Measurements from ENCODE around the gene HLA-DQB1.
A peak's percentile ranks its signal among the peaks of the same experiment; 100 is the strongest.

Gene HLA-DQB1

GRCh38 chr6:32625137-32625536, 41.3 kb downstream of the HLA-DQB1 start:
- DNase-seq (ENCODE audit: low spot score) = no peak

DNA sequence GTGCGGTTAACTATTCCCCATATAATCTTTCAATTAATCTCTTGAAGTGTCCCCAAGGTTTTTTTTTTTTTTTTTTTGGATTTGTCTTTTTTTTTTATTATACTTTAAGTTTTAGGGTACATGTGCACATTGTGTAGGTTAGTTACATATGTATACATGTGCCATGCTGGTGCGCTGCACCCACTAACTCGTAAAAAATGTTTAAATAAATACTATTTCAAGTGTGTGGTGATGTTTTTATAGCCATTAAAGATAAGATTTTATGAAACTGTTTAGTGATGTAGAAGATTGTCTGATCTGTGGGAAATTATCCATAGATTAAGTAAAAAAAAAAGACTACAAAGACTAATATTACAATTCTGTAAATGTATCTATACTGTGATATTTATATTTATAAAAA, 41.9 kb downstream of the HLA-DQB1 start:
- no peak for DNase-seq (ENCODE audit: low spot score)

DNA sequence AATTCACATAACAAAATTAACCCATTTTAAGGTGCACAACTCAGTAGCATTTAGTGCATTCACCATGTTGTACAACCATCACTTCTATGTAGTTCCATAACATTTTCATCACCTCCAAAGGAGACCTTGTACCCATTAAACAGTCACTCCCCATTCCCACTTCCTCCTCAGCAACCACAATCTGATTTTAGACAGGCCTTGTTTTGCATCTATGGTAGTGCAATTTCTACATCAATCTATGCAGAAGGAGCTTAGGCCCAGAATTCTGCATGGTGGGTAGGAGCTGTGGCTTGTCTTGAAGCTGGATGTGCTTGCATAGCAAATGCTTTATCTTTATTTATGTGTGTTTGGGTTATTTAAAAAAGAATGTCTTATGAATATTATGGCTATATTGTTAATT, 42.8 kb downstream of the HLA-DQB1 start:
- DNase-seq (ENCODE audit: low spot score) = no peak

- DNase-seq (ENCODE audit: low spot score) = no peak
Measured at GRCh38 chr6:32622545-32623401, 43.7 kb downstream of the HLA-DQB1 start.

- DNase-seq (ENCODE audit: low spot score) = no peak
Measured at GRCh38 chr6:32621372-32621771, 45.1 kb downstream of the HLA-DQB1 start.

GRCh38 chr6:32617751-32618150, 48.7 kb downstream of the HLA-DQB1 start:
- no peak for DNase-seq (ENCODE audit: low spot score)

- DNase-seq (ENCODE audit: low spot score) = no peak
Measured at GRCh38 chr6:32615885-32616532, 50.4 kb downstream of the HLA-DQB1 start.

DNA sequence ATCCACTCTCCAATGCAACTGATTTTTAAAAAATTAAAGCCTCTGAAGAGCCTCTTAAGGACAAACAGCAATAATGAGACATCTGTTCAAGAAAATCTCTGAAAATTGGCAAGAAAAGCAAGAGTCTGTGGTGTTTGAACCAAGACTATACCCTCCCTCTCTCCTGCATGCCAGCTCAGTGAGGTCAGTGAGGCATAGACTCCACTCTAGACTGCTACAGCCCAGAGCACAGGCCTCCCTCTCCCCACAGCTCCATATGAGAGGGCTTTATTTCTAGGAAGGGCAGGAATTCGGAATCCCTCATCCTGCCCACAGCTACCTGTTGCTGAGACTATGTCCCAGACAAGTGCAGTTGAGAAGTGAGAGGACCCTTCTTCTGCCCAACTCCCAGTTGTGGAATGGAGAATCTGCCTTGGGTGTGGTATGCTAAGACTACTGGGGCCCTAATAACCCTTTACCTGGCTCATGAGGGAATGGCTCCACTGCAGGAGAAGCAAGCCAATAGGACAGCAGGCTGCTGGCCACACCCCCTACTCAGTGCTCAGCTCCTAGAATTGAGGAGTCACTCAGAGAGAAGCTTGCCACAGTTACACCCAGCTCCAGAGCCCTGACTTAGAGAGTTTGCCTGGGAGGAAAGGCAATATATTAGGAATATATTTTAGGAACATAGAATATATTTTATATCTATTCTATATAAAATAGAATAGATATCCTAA, 51.9 kb downstream of the HLA-DQB1 start:
- DNase-seq (ENCODE audit: low spot score) = no peak

DNA sequence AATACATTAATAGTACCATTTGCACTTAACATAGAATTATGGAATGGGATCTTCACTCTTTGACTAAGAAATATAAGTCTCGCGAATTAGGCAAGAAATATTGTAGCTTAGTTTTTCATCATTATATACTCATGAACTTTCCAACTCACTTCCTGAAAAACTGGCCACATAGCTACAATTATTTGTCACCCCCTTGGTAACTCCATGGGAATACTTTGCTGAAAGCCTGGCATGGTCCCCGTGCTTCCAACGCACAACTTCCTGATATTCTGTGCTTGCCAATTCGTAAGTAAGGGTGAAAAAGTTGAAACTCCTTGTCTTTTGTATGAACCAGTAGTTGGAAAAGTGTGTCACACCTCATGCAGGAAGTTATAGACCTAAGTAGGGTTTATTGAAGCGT, 53.0 kb downstream of the HLA-DQB1 start:
- DNase-seq (ENCODE audit: low spot score) = no peak

DNA sequence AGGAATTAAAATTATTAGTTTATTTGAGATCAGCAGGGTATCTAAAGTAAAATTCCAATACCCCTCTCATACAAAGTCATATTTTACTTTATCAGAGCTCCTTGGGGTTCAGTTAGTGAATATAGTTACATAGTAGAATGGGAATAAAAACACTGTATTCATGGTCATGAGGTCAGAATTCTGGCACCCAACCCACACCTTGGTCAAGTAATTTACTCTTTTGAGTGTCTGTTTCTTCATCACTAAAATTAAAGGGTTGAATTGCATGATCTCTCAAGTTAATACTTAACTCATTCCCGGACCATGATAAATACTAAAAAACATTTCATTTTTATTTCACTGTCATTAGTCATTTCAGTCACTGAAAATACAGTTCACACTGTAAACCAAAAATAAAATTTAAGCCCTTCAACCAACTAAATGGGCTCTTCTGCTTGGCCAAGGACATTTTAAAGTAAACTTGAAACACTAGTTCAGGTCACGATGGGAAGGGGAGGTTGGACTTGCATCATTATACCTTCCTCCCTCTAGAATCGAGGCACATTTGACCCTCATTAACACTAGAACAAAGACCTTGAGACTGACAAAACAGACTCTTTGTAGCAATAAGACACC, 55.7 kb downstream of the HLA-DQB1 start:
- no peak for DNase-seq (ENCODE audit: low spot score)

- DNase-seq (ENCODE audit: low spot score) = peak; percentile 28
Measured at GRCh38 chr6:32609731-32610640, 56.5 kb downstream of the HLA-DQB1 start.
